CD14-positive monocyte (primary cell): ENCODE data around the gene PDE7B. TPM values are rescaled to one million over a fixed set of nuclear protein-coding genes. Genes with fewer than 3 reads are reported as not detected.

Experiments
- DNase-seq, 3 donors: peaks; one replicate each; pipeline ENCODE4 v3.0.0-alpha.2; 2011 to 2022
- H2AFZ ChIP-seq: 2 replicates; pipeline ENCODE4 v1.6.0; 2012; ENCODE audit warnings: mild to moderate bottlenecking, low read depth, low read length, inconsistent platforms; ENCODE audit not compliant: insufficient read depth, poor library complexity, severe bottlenecking
- H3K27ac ChIP-seq, 2 donors: 1 replicate in 1 of 2; 2 replicates in 1 of 2; pipeline ENCODE4 v1.5.1; 2012 to 2013; ENCODE audit warnings: low read length in 2 of 2, control low read depth in 1 of 2, inconsistent platforms in 1 of 2, low read depth in 1 of 2, mild to moderate bottlenecking in 1 of 2
- H3K27me3 ChIP-seq, 2 donors: one replicate each; pipeline versions ENCODE4 v1.6.0 to v1.6.1; 2011 to 2013; ENCODE audit warnings: low read length in 2 of 2; ENCODE audit not compliant: control insufficient read depth in 2 of 2, insufficient read depth in 2 of 2
- H3K36me3 ChIP-seq, 2 donors: replicated peaks in 1 of 2; 1 replicate in 1 of 2; 2 replicates in 1 of 2; pipeline versions ENCODE4 v1.5.1 to v1.6.1; 2012 to 2013; ENCODE audit warnings: low read length in 2 of 2, control low read depth in 1 of 2, inconsistent platforms in 1 of 2, mild to moderate bottlenecking in 1 of 2; ENCODE audit not compliant: insufficient read depth in 2 of 2, control insufficient read depth in 1 of 2
- H3K4me1 ChIP-seq, 2 donors: 1 replicate in 1 of 2; 2 replicates in 1 of 2; pipeline versions ENCODE4 v1.5.1 to v1.6.1; 2012 to 2013; ENCODE audit warnings: low read length in 2 of 2, control low read depth in 1 of 2, inconsistent platforms in 1 of 2, mild to moderate bottlenecking in 1 of 2, moderate library complexity in 1 of 2; ENCODE audit not compliant: insufficient read depth in 2 of 2, control insufficient read depth in 1 of 2
- H3K4me2 ChIP-seq: replicated peaks from 2 replicates; pipeline ENCODE3; 2012; ENCODE audit warnings: low read length, moderate library complexity, mild to moderate bottlenecking; ENCODE audit not compliant: poor library complexity, severe bottlenecking; ENCODE audit errors: extremely low read depth
- H3K4me3 ChIP-seq, 3 experiments: fragments of 200-600 bp in 1 of 3; sonication (generic) in 1 of 3; replicated peaks in 1 of 3; 1 replicate in 2 of 3; 2 replicates in 1 of 3; pipeline ENCODE4 v1.5.1; 2011 to 2013; ENCODE audit warnings: low read length in 3 of 3, mild to moderate bottlenecking in 3 of 3, control low read depth in 2 of 3, low read depth in 2 of 3, inconsistent platforms in 1 of 3, moderate library complexity in 1 of 3
- H3K79me2 ChIP-seq: 2 replicates; pipeline ENCODE4 v1.6.0; 2012; ENCODE audit warnings: mild to moderate bottlenecking, control low read depth, inconsistent platforms, low read length, moderate library complexity; ENCODE audit not compliant: insufficient read depth
- H3K9ac ChIP-seq: 2 replicates; pipeline ENCODE4 v1.6.0; 2017; ENCODE audit warnings: low read length, mild to moderate bottlenecking; ENCODE audit not compliant: insufficient read depth, poor library complexity, severe bottlenecking
- H3K9me3 ChIP-seq, 2 donors: replicated peaks in 1 of 2; 1 replicate in 1 of 2; 2 replicates in 1 of 2; pipeline versions ENCODE4 v1.5.1 to v1.6.1; 2012 to 2013; ENCODE audit warnings: low read length in 2 of 2, control low read depth in 1 of 2; ENCODE audit not compliant: control insufficient read depth in 1 of 2, insufficient read depth in 1 of 2
- H4K20me1 ChIP-seq: 2 replicates; pipeline ENCODE4 v1.6.0; 2012; ENCODE audit warnings: mild to moderate bottlenecking, low read length, control low read depth, moderate library complexity; ENCODE audit not compliant: insufficient read depth
- H3K27ac Mint-ChIP-seq, 7 donors: one replicate each; pipeline ENCODE4 v1.8.0; 2020; ENCODE audit warnings: mild to moderate bottlenecking in 7 of 7, mixed read lengths in 7 of 7, moderate library complexity in 6 of 7, inconsistent platforms in 2 of 7
- H3K27me3 Mint-ChIP-seq, 3 donors: one replicate each; pipeline ENCODE4 v1.8.0; 2021 to 2022; ENCODE audit warnings: low read depth in 3 of 3, mild to moderate bottlenecking in 3 of 3, mixed read lengths in 3 of 3, moderate library complexity in 3 of 3, inconsistent platforms in 1 of 3
- H3K36me3 Mint-ChIP-seq, 2 donors: one replicate each; pipeline ENCODE4 v1.8.0; 2020; ENCODE audit warnings: mixed read lengths in 2 of 2, inconsistent platforms in 1 of 2, mild to moderate bottlenecking in 1 of 2
- H3K4me1 Mint-ChIP-seq: one replicate; pipeline ENCODE4 v1.8.0; 2020; ENCODE audit warnings: mild to moderate bottlenecking, mixed read lengths
- H3K4me3 Mint-ChIP-seq, 2 donors: one replicate each; pipeline ENCODE4 v1.8.0; 2020; ENCODE audit warnings: mild to moderate bottlenecking in 2 of 2, mixed read lengths in 2 of 2, moderate library complexity in 1 of 2
- H3K9me3 Mint-ChIP-seq, 7 donors: one replicate each; pipeline ENCODE4 v1.8.0; 2020 to 2022; ENCODE audit warnings: mixed read lengths in 7 of 7, mild to moderate bottlenecking in 6 of 7, moderate library complexity in 6 of 7, inconsistent platforms in 2 of 7
- CTCF ChIP-seq: fragments of 200-600 bp; IDR thresholded peaks from one replicate; pipeline ENCODE4 v1.8.0; 2022; ENCODE audit warnings: antibody characterized with exemption, mild to moderate bottlenecking
- WGBS: methylation state at CpG from one replicate; pipeline ENCODE4 v1.1.5; 2013; ENCODE audit warnings: missing lambda C conversion rate; ENCODE audit not compliant: insufficient coverage; 5-methylcytosine and 5-hydroxymethylcytosine counted together
- intact Hi-C, 2 donors: fragments of 100-400 bp; cut with micrococcal nuclease; formaldehyde crosslinking; loops; one replicate each; pipeline versions ENCODE4 v1.15.0 to v1.15.1; 2023
- polyA plus RNA-seq, 3 donors: library from polyadenylated mRNA; depleted of rRNA in 1 of 3; unstranded in 2 of 3; stranded (reverse) in 1 of 3; fragments of 300-500 nt in 2 of 3; fragments of >200 nt in 1 of 3; fragmentation: Illumina TruSeq in 2 of 3; gene quantifications; 1 replicate in 2 of 3; 2 replicates in 1 of 3; pipeline ENCODE4 v1.2.3, GENCODE V29; 2012 to 2021

PDE7B gene
- polyA plus RNA-seq, 3 donors = 0.37 to 1.1 (median 0.89) TPM

GRCh38 chr6:136108361-136108945 is 257.0 kb downstream of the PDE7B start:
- 46% methylated on average over 5 of the region's 10 CpGs for WGBS
- H2AFZ ChIP-seq = no peak overlapping the region
- no peak overlapping the region for H3K27ac ChIP-seq
- no peaks in the 10 kb centered on the region for H3K27me3 ChIP-seq
- Mint-ChIP-seq H3K27me3 (peaks cover 0 to 6% (median 2%) of the 10 kb centered on the region in 3 donors), H3K4me3 (no peak overlapping the region), H3K4me1 (peaks cover 6% of the 10 kb centered on the region), H3K27ac (peak overlapping the region in 1 of 7 donors; percentile 31), H3K9me3 (peaks cover 0 to 3% (median 0%) of the 10 kb centered on the region in 7 donors), H3K36me3 (no peaks in the 10 kb centered on the region)
- no peak for DNase-seq
- H4K20me1 ChIP-seq = no peaks in the 10 kb centered on the region
- intact Hi-C loops = no loop called here
- no peak for TF ChIP-seq CTCF
- H3K79me2 ChIP-seq = no peaks in the 10 kb centered on the region
- H3K9ac ChIP-seq = no peak overlapping the region
- no peak overlapping the region for H3K4me2 ChIP-seq
- H3K36me3 ChIP-seq = no peaks in the 10 kb centered on the region
- no peaks in the 10 kb centered on the region for H3K9me3 ChIP-seq
- H3K4me1 ChIP-seq = peaks cover 0 to under 1% of the 10 kb centered on the region in 2 donors
- no peak overlapping the region for H3K4me3 ChIP-seq

- Mint-ChIP-seq H3K9me3 (peaks cover 0 to 5% (median 0%) of the 10 kb centered on the region in 7 donors), H3K36me3 (no peaks in the 10 kb centered on the region), H3K27me3 (peaks cover 0 to 2% (median 2%) of the 10 kb centered on the region in 3 donors), H3K4me1 (peaks cover 13% of the 10 kb centered on the region), H3K4me3 (no peak overlapping the region), H3K27ac (peak overlapping the region in 3 of 7 donors; percentile 26 to 41 (median 33))
- no peak overlapping the region for H3K4me3 ChIP-seq
- DNase-seq = no peak
- no peaks in the 10 kb centered on the region for H3K9me3 ChIP-seq
- H3K27ac ChIP-seq = no peak overlapping the region
- TF ChIP-seq CTCF = no peak
- no peaks in the 10 kb centered on the region for H3K36me3 ChIP-seq
- no peak overlapping the region for H3K4me2 ChIP-seq
- H4K20me1 ChIP-seq = no peaks in the 10 kb centered on the region
- peaks cover 0 to 6% of the 10 kb centered on the region in 2 donors for H3K4me1 ChIP-seq
- no peaks in the 10 kb centered on the region for H3K27me3 ChIP-seq
- 71% methylated on average over 1 of the region's 2 CpGs for WGBS
- intact Hi-C loops = no loop called here
- no peaks in the 10 kb centered on the region for H3K79me2 ChIP-seq
- H3K9ac ChIP-seq = no peak overlapping the region
- H2AFZ ChIP-seq = no peak overlapping the region
These were observed 260.3 kb downstream of the PDE7B start for GRCh38 chr6:136111831-136112230.
